HEK293T (cell line): Measurements from ENCODE around the gene GGT6.

Experiments used
- CTCF ChIA-PET: fragments of 350-600 bp; formaldehyde crosslinking; extraction: SDS; loops from one replicate; lab custom pipeline; 2021; ENCODE audit warnings: antibody characterized with exemption, inconsistent platforms; lab: Yijun Ruan, JAX
- POLR2A ChIA-PET: fragments of 350-600 bp; formaldehyde crosslinking; extraction: SDS; loops from one replicate; lab custom pipeline; 2020; ENCODE audit warnings: antibody characterized with exemption, inconsistent platforms; lab: Yijun Ruan, JAX
- DNase-seq: peaks from one replicate; pipeline ENCODE4 v3.0.0; 2012; ENCODE audit warnings: mixed read lengths; ENCODE audit errors: extremely low spot score
- ARNT ChIP-seq: fragments of 450-650 bp; IDR thresholded peaks from 2 replicates; pipeline ENCODE4 v1.6.1; 2017; ENCODE audit warnings: mild to moderate bottlenecking
- BHLHE40 ChIP-seq: fragments of 450-650 bp; IDR thresholded peaks from 2 replicates; pipeline ENCODE4 v1.6.1; 2016; ENCODE audit warnings: mild to moderate bottlenecking, moderate library complexity, borderline replicate concordance
- CTBP1 ChIP-seq: fragments of 450-650 bp; IDR thresholded peaks from 2 replicates; pipeline ENCODE4 v1.6.1; 2016; ENCODE audit warnings: borderline replicate concordance
- ELF4 ChIP-seq: fragments of 450-650 bp; IDR thresholded peaks from 2 replicates; pipeline ENCODE4 v1.6.1; 2017; ENCODE audit warnings: antibody characterized with exemption
- FOXA1 ChIP-seq: fragments of 450-650 bp; IDR thresholded peaks from 2 replicates; pipeline ENCODE4 v1.6.1; 2016; ENCODE audit warnings: mild to moderate bottlenecking
- FOXK2 ChIP-seq: fragments of 450-650 bp; IDR thresholded peaks from 2 replicates; pipeline ENCODE4 v1.6.1; 2016; ENCODE audit warnings: mild to moderate bottlenecking
- FOXM1 ChIP-seq: fragments of 450-650 bp; IDR thresholded peaks from 2 replicates; pipeline ENCODE4 v1.6.1; 2017; ENCODE audit warnings: mild to moderate bottlenecking, borderline replicate concordance
- HDGF ChIP-seq: fragments of 450-650 bp; IDR thresholded peaks from 2 replicates; pipeline ENCODE4 v1.6.1; 2017; ENCODE audit warnings: antibody characterized with exemption, borderline replicate concordance
- L3MBTL2 ChIP-seq: fragments of 450-650 bp; conservative IDR thresholded peaks from 2 replicates; pipeline ENCODE4 v1.6.1; 2016; ENCODE audit warnings: mild to moderate bottlenecking
- LEF1 ChIP-seq: fragments of 450-650 bp; IDR thresholded peaks from 2 replicates; pipeline ENCODE4 v1.6.1; 2017; ENCODE audit warnings: mild to moderate bottlenecking, borderline replicate concordance
- NFRKB ChIP-seq: fragments of 450-650 bp; IDR thresholded peaks from 2 replicates; pipeline ENCODE4 v1.6.1; 2016; ENCODE audit warnings: mild to moderate bottlenecking, moderate library complexity
- PKNOX1 ChIP-seq: fragments of 450-650 bp; IDR thresholded peaks from 2 replicates; pipeline ENCODE4 v1.6.1; 2016
- SP1 ChIP-seq: fragments of 450-650 bp; IDR thresholded peaks from 2 replicates; pipeline ENCODE4 v1.6.1; 2017
- SUZ12 ChIP-seq: fragments of 450-650 bp; IDR thresholded peaks from 2 replicates; pipeline ENCODE4 v1.6.1; 2016; ENCODE audit warnings: mild to moderate bottlenecking
- TARDBP ChIP-seq: fragments of 450-650 bp; IDR thresholded peaks from 2 replicates; pipeline ENCODE4 v1.6.1; 2016
- ZNF384 ChIP-seq: fragments of 450-650 bp; IDR thresholded peaks from 2 replicates; pipeline ENCODE4 v1.6.1; 2016

Gene GGT6

GRCh38 chr17:4527134-4527533, 33.2 kb downstream of the GGT6 start:
- POLR2A ChIA-PET: interaction anchor here (0.8 kb wide), 1 partner anchor 28 kb away, joined by 3 read pairs; no protein-coding TSS in a partner anchor
- TF ChIP-seq ZNF384 (no peak), PKNOX1 (no peak), FOXM1 (no peak), LEF1 (no peak), FOXA1 (no peak), SP1 (no peak), TARDBP (no peak), BHLHE40 (no peak), FOXK2 (no peak), ARNT (no peak), ELF4 (no peak), L3MBTL2 (no peak), SUZ12 (no peak)
- CTCF ChIA-PET: interaction anchor here (1.0 kb wide), 1 partner anchor 27 kb away, joined by 3 read pairs; no protein-coding TSS in a partner anchor
- DNase-seq: no peak

GRCh38 chr17:4525691-4526397, 34.5 kb downstream of the GGT6 start:
- TF ChIP-seq ZNF384: no peak
- no peak for TF ChIP-seq SUZ12
- TF ChIP-seq L3MBTL2: no peak
- no peak for TF ChIP-seq PKNOX1
- no peak for TF ChIP-seq BHLHE40
- no peak for TF ChIP-seq FOXM1
- no peak for TF ChIP-seq HDGF
- no peak for TF ChIP-seq SP1
- no peak for TF ChIP-seq CTBP1
- ChIA-PET CTCF (interaction anchor here (0.6 kb wide), 1 partner anchor 673 kb away, joined by 3 read pairs; no protein-coding TSS in a partner anchor), POLR2A (no interaction called here)
- DNase-seq: no peak

GRCh38 chr17:4523946-4524345, 36.4 kb downstream of the GGT6 start:
- ChIA-PET CTCF (interaction anchor here (0.6 kb wide), 1 partner anchor 109 kb away, joined by 3 read pairs; no protein-coding TSS in a partner anchor), POLR2A (no interaction called here)

GRCh38 chr17:4522661-4523060, 37.7 kb downstream of the GGT6 start:
- ChIA-PET CTCF (no interaction called here), POLR2A (no interaction called here)
- DNase-seq: no peak
- TF ChIP-seq PKNOX1: no peak
- no peak for TF ChIP-seq TARDBP
- no peak for TF ChIP-seq L3MBTL2
- no peak for TF ChIP-seq BHLHE40

More at GRCh38 chr17:4523946-4524345, 36.4 kb downstream of the GGT6 start:
- DNase-seq: no peak
- TF ChIP-seq ZNF384 (no peak), CTBP1 (no peak), SP1 (no peak), SUZ12 (no peak), NFRKB (no peak), ARNT (no peak), L3MBTL2 (no peak), LEF1 (no peak), BHLHE40 (no peak), HDGF (no peak), PKNOX1 (no peak), FOXM1 (no peak), FOXA1 (no peak), TARDBP (no peak), FOXK2 (no peak), ELF4 (no peak)

GRCh38 chr17:4520894-4521600, 39.3 kb downstream of the GGT6 start:
- TF ChIP-seq LEF1 (no peak), FOXK2 (no peak), TARDBP (no peak), L3MBTL2 (no peak), BHLHE40 (no peak), NFRKB (no peak), HDGF (no peak), FOXA1 (no peak), CTBP1 (no peak), SP1 (no peak), ARNT (no peak), FOXM1 (no peak), SUZ12 (no peak)
- POLR2A ChIA-PET: no interaction called here
- CTCF ChIA-PET: interaction anchor here (1.2 kb wide), 1 partner anchor 9 kb away, joined by 3 read pairs; no protein-coding TSS in a partner anchor
- no peak for DNase-seq
